CD4-positive, alpha-beta T cell (primary cell): ENCODE data around the gene DLGAP5. TPM values are rescaled to one million over a fixed set of nuclear protein-coding genes. Genes with fewer than 3 reads are reported as not detected.

ENCODE experiments used
- ATAC-seq: fragments of 200-7000 bp; cut with Tn5 transposase; one replicate; pipeline ENCODE4 v1.10.0; 2022; ENCODE audit warnings: mild to moderate bottlenecking; ENCODE audit not compliant: poor library complexity
- CTCF ChIA-PET: fragments of 350-600 bp; sonication (Branson Sonifier 250); formaldehyde crosslinking; loops from one replicate; lab custom pipeline; 2021; ENCODE audit warnings: antibody characterized with exemption, inconsistent platforms; lab: Charles Lee
- POLR2A ChIA-PET: fragments of 350-600 bp; sonication (Branson Sonifier 250); formaldehyde crosslinking; loops from one replicate; lab custom pipeline; 2021; ENCODE audit warnings: antibody characterized with exemption, inconsistent platforms; lab: Charles Lee
- DNase-seq, 14 experiments: peaks; one replicate each; pipeline ENCODE4 v3.0.0-alpha.2; 2013 to 2020; ENCODE audit warnings: mixed read lengths in 2 of 14
- H3K27ac ChIP-seq, 2 donors: one replicate each; pipeline versions ENCODE4 v1.5.1 to v1.7.0; 2013; ENCODE audit warnings: low read length in 2 of 2, low read depth in 1 of 2, mild to moderate bottlenecking in 1 of 2
- H3K27me3 ChIP-seq, 2 experiments: 1 replicate in 1 of 2; 2 replicates in 1 of 2; pipeline versions ENCODE4 v1.6.1 to v1.7.0; 2013; ENCODE audit warnings: low read length in 2 of 2, control low read depth in 1 of 2, mild to moderate bottlenecking in 1 of 2, moderate library complexity in 1 of 2; ENCODE audit not compliant: insufficient read depth in 2 of 2, control insufficient read depth in 1 of 2
- H3K36me3 ChIP-seq: one replicate; pipeline ENCODE4 v1.6.1; 2013; ENCODE audit warnings: low read length, control low read depth; ENCODE audit not compliant: insufficient read depth
- H3K4me1 ChIP-seq: one replicate; pipeline ENCODE4 v1.6.1; 2013; ENCODE audit warnings: low read length, control low read depth; ENCODE audit not compliant: insufficient read depth
- H3K4me3 ChIP-seq: one replicate; pipeline ENCODE4 v1.5.1; 2013; ENCODE audit warnings: mild to moderate bottlenecking, low read length, moderate library complexity
- H3K9me3 ChIP-seq, 2 experiments: 1 replicate in 1 of 2; 2 replicates in 1 of 2; pipeline versions ENCODE4 v1.6.1 to v1.7.0; 2013; ENCODE audit warnings: low read length in 2 of 2, mild to moderate bottlenecking in 2 of 2, control low read depth in 1 of 2, moderate library complexity in 1 of 2; ENCODE audit not compliant: control insufficient read depth in 1 of 2, insufficient read depth in 1 of 2
- H3K27ac Mint-ChIP-seq: one replicate; pipeline ENCODE4 v1.8.0; 2020; ENCODE audit warnings: mixed read lengths
- H3K27me3 Mint-ChIP-seq: one replicate; pipeline ENCODE4 v1.8.0; 2021; ENCODE audit warnings: mixed read lengths
- H3K36me3 Mint-ChIP-seq: one replicate; pipeline ENCODE4 v1.8.0; 2021; ENCODE audit warnings: low read depth, mixed read lengths
- H3K4me1 Mint-ChIP-seq: one replicate; pipeline ENCODE4 v1.8.0; 2021; ENCODE audit warnings: low read depth, mixed read lengths
- H3K4me3 Mint-ChIP-seq: one replicate; pipeline ENCODE4 v1.8.0; 2020; ENCODE audit warnings: mild to moderate bottlenecking, mixed read lengths
- H3K9me3 Mint-ChIP-seq: one replicate; pipeline ENCODE4 v1.8.0; 2020; ENCODE audit warnings: mixed read lengths
- CTCF ChIP-seq: fragments of 200-600 bp; IDR thresholded peaks from one replicate; pipeline ENCODE4 v1.8.0; 2022; ENCODE audit warnings: antibody characterized with exemption, mild to moderate bottlenecking
- intact Hi-C, 2 experiments: fragments of 100-400 bp; cut with DNase I in 1 of 2; cut with micrococcal nuclease in 1 of 2; formaldehyde crosslinking; loops; one replicate each; pipeline versions ENCODE4 v1.15.1 to v1.9.0; 2023 to 2025; cut with DNase I, micrococcal nuclease
- total RNA-seq, 174 experiments: library from RNA in 2 of 174; stranded (reverse) in 2 of 174; gene quantifications; one replicate each; pipeline ENCODE4 v1.2.3 and lab custom pipeline; 2021 to 2026

DLGAP5 gene
- total RNA-seq, 2 experiments from 2014 or later: 0.25 TPM; not detected in 1

DNA sequence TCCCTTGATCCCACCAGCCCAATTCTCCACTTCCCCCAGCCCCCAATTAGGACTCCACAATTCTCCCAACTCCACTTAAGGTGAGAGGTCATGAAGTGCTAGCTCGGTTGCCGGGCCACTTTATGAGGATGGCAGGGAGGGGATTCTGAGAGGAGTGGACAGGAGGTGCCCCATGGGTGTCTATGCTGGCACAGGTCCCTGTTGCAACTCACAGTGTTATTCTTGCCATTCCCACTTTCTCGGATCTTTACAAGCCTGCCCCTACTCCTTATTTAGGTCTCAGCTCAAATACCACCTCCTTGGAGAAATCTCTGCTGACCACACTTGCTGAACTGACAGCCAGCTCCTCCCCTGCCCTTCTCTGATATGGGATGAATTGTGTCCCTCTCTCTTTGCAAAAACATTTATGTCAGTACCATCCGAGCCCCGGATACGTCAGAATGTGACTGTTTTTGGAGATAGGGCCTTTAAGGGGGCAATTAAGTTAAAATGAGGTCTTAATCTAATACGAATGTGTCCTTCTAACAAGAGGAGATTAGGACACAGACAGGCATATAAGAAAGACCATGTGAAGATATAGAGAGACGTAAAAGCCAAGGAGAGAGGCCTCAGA lies 66.5 kb downstream of the DLGAP5 start:
- Mint-ChIP-seq H3K36me3 (no peaks in the 10 kb centered on the region), H3K4me3 (no peak overlapping the region), H3K27me3 (peaks cover 41% of the 10 kb centered on the region), H3K27ac (no peak overlapping the region), H3K9me3 (no peaks in the 10 kb centered on the region), H3K4me1 (peaks cover 15% of the 10 kb centered on the region)
- H3K27ac ChIP-seq: no peak overlapping the region
- no peaks in the 10 kb centered on the region for H3K9me3 ChIP-seq
- intact Hi-C loops: no loop called here
- peaks cover 22% of the 10 kb centered on the region for H3K4me1 ChIP-seq
- TF ChIP-seq CTCF: no peak
- H3K27me3 ChIP-seq: peaks cover 1 to 12% of the 10 kb centered on the region in 2 experiments
- H3K4me3 ChIP-seq: no peak overlapping the region
- CTCF ChIA-PET: no interaction called here
- H3K36me3 ChIP-seq: no peaks in the 10 kb centered on the region
- ATAC-seq (no peak), DNase-seq (no peak)
- POLR2A ChIA-PET: interaction anchor here (2.1 kb wide), 1 partner anchor 22 kb away, joined by 7 read pairs; no protein-coding TSS in a partner anchor

DNA sequence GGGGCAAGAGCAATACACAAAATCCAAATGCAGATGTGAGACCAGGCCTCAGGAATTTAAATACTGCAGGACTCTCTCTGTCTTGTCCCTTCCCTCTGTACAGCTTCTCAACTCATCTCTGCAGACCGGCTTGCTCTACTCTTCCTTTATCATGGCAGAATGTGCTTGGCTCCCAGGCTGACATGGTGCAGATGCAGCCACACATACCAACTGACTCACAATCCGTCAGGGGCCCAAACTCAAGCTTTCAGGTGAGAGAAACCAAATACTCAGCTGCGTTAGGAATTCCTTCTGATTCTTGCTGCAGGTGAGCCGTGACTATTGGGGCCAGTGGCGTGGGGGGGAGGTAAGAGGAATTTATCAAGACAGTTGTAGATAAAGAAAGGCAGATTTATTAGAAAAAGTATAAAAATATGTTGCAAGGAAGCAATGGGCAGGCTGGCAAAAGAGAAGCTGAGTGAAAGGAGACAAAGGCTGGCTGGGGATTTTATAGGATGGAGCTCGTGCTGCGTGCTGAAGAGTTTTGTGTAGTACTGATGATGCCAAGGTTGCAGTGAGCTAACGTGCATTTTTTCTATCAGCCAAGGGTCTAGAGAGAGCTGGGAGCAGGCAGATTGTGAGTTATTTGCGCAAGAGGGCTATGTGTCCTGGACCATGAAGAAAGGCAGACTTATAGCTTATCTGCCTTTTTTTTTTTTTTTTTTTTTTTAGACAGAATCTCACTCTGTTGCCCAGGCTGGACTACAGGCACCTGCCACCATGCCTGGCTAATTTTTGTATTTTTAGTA lies 67.3 kb downstream of the DLGAP5 start:
- Mint-ChIP-seq H3K4me1 (peaks cover 15% of the 10 kb centered on the region), H3K27ac (no peak overlapping the region), H3K4me3 (no peak overlapping the region), H3K36me3 (no peaks in the 10 kb centered on the region), H3K9me3 (no peaks in the 10 kb centered on the region), H3K27me3 (peaks cover 38% of the 10 kb centered on the region)
- Histone ChIP-seq H3K27ac (no peak overlapping the region), H3K36me3 (no peaks in the 10 kb centered on the region), H3K9me3 (no peaks in the 10 kb centered on the region), H3K4me3 (no peak overlapping the region), H3K27me3 (peaks cover 0 to 6% of the 10 kb centered on the region in 2 experiments), H3K4me1 (peaks cover 16% of the 10 kb centered on the region)
- ChIA-PET CTCF (no interaction called here), POLR2A (interaction anchor here (2.1 kb wide), 1 partner anchor 22 kb away, joined by 7 read pairs; no protein-coding TSS in a partner anchor)
- intact Hi-C loops: no loop called here
- no peak for TF ChIP-seq CTCF
- DNase-seq (no peak), ATAC-seq (no peak)

GRCh38 chr14:55123101-55123500 lies 68.3 kb downstream of the DLGAP5 start:
- H3K9me3 ChIP-seq: no peaks in the 10 kb centered on the region
- Mint-ChIP-seq H3K27me3 (peaks cover 30% of the 10 kb centered on the region), H3K4me1 (peaks cover 10% of the 10 kb centered on the region), H3K36me3 (no peaks in the 10 kb centered on the region), H3K4me3 (no peak overlapping the region), H3K27ac (no peak overlapping the region), H3K9me3 (no peaks in the 10 kb centered on the region)
- peaks cover 0 to 2% of the 10 kb centered on the region in 2 experiments for H3K27me3 ChIP-seq
- ATAC-seq (no peak), DNase-seq (peak in 1 of 14 experiments; percentile 22)
- H3K4me3 ChIP-seq: no peak overlapping the region
- ChIA-PET CTCF (no interaction called here), POLR2A (interaction anchor here (2.1 kb wide), 1 partner anchor 21 kb away, joined by 7 read pairs; no protein-coding TSS in a partner anchor)
- intact Hi-C loops: no loop called here
- H3K27ac ChIP-seq: no peak overlapping the region
- no peak for TF ChIP-seq CTCF
- H3K4me1 ChIP-seq: peaks cover 14% of the 10 kb centered on the region
- no peaks in the 10 kb centered on the region for H3K36me3 ChIP-seq
